Measurements from ENCODE around the gene SLC51B.
"Not testable (repeated sequence)": the region's sequence is repeated elsewhere in the genome, so short reads cannot be mapped to it uniquely, and the experiment has no call there.

Gene SLC51B

DNA sequence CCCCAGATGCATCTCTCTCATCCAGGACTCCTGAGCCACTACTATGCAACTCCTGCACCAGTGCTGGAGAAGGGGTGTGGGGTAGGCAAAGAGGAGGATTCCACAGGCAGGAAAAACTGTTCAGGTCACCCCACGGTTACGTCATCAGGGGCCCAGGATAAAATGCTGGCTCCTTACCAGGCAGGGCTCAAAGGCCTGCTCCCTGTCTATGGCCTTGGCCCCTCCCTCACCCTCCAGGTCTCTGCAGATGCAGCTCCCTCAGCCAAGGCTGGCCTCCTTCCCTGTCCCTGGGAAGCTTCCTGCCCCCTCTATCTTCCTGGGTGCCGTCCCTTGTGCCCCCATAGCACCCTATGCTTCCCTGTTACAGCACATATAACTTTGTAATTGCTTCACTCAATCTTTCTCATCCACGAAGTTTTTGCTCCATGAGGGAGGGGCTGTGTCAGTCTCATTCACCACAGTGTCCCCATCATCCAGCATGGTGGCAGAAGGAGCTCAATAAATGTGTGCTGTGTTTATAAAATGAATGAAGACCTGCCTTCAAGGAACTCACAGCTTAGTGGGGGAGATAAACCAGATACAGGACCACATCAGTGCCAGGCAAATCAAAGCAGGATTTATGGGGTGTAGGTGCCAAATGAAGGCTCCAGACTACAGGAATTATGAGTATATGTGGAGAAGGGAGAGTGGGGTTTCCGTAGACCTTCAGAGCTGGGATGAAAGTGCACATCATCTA, 50.0 kb downstream of the SLC51B start:
- Histone ChIP-seq H3K4me3 (ENCODE audit: low read depth in 1 of 5, low read length in 5 of 5) (no peak overlapping the region), H3K36me3 (ENCODE audit: control insufficient read depth in 5 of 5, insufficient read depth in 5 of 5, low read length in 5 of 5) (peaks cover 8 to 42% (median 34%) of the 10 kb centered on the region in 5 donors), H3K9me3 (ENCODE audit: control insufficient read depth in 5 of 5, low read length in 5 of 5) (no peaks in the 10 kb centered on the region), H3K9ac (ENCODE audit: low read length in 5 of 5) (no peak overlapping the region), H3K27ac (ENCODE audit: low read depth, low read length) (no peak overlapping the region), H3K27me3 (ENCODE audit: control insufficient read depth in 5 of 5, insufficient read depth in 4 of 5, low read length in 5 of 5) (no peaks in the 10 kb centered on the region), H3K4me1 (ENCODE audit: control insufficient read depth in 5 of 5, insufficient read depth in 5 of 5, low read length in 5 of 5) (peaks cover 2 to 14% (median 11%) of the 10 kb centered on the region in 5 donors)

DNA sequence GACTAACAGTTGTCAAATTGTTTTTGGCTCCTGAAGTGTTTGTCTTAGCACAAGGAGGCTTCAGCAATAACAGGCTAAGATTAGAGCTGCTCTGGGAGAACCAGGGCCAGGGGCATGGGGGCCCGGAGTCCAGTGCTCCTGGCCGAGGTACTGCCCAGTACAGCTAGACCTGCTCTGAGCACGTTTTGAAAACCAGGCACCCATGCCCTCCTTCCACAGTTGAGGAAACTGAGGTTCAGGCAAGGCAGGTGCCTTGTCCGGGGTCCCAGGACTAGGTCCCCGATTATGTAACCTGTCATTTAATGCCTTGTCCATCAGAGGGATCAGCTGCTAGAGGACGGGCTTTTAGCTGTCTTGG, 50.5 kb downstream of the SLC51B start:
- H3K9me3 ChIP-seq (ENCODE audit: control insufficient read depth in 5 of 5, low read length in 5 of 5), result no peaks in the 10 kb centered on the region
- no peak overlapping the region for H3K4me3 ChIP-seq (ENCODE audit: low read depth in 1 of 5, low read length in 5 of 5)
- peaks cover 2 to 14% (median 11%) of the 10 kb centered on the region in 5 donors for H3K4me1 ChIP-seq (ENCODE audit: control insufficient read depth in 5 of 5, insufficient read depth in 5 of 5, low read length in 5 of 5)
- H3K27ac ChIP-seq (ENCODE audit: low read depth, low read length), result no peak overlapping the region
- H3K27me3 ChIP-seq (ENCODE audit: control insufficient read depth in 5 of 5, insufficient read depth in 4 of 5, low read length in 5 of 5), result no peaks in the 10 kb centered on the region
- no peak overlapping the region for H3K9ac ChIP-seq (ENCODE audit: low read length in 5 of 5)
- peaks cover 8 to 47% (median 38%) of the 10 kb centered on the region in 5 donors for H3K36me3 ChIP-seq (ENCODE audit: control insufficient read depth in 5 of 5, insufficient read depth in 5 of 5, low read length in 5 of 5)

DNA sequence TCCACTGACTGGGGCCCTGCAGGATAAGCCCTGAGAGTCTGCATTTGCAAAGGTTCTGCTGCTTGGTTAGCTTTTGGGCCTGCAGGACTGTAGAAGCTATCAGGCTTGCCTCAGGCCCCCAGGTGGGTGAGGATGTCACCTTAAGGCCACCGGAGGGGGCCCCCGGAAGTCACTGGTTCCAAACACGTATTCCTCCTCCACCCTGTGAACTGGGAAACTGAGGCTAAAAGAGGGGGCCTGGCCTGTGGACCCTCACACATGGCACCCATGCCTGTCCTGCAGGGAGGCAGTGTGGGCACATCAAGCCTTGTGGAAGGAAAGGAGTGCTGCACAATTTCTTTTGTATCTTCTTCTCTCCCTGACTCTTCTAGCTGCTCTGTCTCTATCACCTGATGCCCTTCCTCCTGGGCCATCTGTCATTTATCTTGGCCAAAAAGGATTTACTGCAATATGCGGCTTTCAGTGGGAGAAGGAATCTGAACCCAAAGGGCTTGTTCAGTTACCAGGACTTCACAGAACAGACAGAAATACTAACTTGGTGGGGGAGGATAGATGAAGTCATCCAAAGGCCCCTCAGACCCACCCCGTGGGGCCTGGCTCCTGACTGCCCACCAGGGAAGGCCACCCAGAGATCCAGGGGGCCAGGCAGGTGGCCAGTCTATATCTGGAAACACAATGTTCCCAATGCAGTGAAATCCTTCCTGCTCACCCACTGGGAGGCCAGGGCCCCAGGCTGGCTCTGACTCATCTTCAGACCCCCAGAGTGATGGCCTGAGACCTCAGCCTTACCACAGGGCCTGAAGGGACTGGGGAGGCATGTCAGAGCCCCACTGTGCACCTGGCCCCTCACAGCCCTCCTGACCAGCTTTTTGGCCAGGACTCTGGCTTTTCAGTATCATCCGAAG, 51.5 kb downstream of the SLC51B start:
- peaks cover 8 to 53% (median 44%) of the 10 kb centered on the region in 5 donors for H3K36me3 ChIP-seq (ENCODE audit: control insufficient read depth in 5 of 5, insufficient read depth in 5 of 5, low read length in 5 of 5)
- no peaks in the 10 kb centered on the region for H3K27me3 ChIP-seq (ENCODE audit: control insufficient read depth in 5 of 5, insufficient read depth in 4 of 5, low read length in 5 of 5)
- H3K4me3 ChIP-seq (ENCODE audit: low read depth in 1 of 5, low read length in 5 of 5), result no peak overlapping the region
- no peak overlapping the region for H3K9ac ChIP-seq (ENCODE audit: low read length in 5 of 5)
- H3K9me3 ChIP-seq (ENCODE audit: control insufficient read depth in 5 of 5, low read length in 5 of 5), result no peaks in the 10 kb centered on the region
- H3K4me1 ChIP-seq (ENCODE audit: control insufficient read depth in 5 of 5, insufficient read depth in 5 of 5, low read length in 5 of 5), result peaks cover under 1 to 13% (median 9%) of the 10 kb centered on the region in 5 donors
- H3K27ac ChIP-seq (ENCODE audit: low read depth, low read length), result no peak overlapping the region

DNA sequence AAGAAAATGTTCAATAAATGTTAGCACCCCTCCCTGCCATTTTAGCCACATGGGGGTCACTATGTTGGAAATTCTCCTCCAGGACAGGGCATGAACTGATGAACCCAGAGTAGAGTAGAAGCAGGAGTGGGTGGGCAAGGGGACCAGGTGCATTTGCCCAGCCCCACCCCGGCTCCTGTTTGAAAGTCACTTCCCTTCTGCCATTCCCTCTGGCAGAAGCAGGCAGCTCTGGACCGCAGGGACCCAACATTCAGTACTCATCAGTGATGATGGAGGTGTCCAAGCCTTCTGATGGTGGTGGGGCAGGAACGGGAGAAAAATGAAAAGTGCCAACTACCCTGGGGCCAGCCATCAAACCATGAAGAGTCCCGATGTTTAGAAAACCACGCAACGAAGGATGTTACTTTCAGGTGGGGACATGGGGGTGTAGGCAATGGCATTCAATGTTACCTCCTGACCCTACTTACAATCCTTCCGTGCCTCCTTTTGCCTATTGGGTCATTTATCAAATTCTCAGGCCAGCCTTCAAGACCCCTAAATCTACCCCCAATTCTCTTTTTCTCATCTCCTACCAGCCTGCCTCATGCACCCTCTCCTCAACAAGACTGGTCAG, 52.6 kb downstream of the SLC51B start:
- peaks cover 8 to 58% (median 47%) of the 10 kb centered on the region in 5 donors for H3K36me3 ChIP-seq (ENCODE audit: control insufficient read depth in 5 of 5, insufficient read depth in 5 of 5, low read length in 5 of 5)
- peaks cover 0 to 5% (median 0%) of the 10 kb centered on the region in 5 donors for H3K4me1 ChIP-seq (ENCODE audit: control insufficient read depth in 5 of 5, insufficient read depth in 5 of 5, low read length in 5 of 5)
- H3K4me3 ChIP-seq (ENCODE audit: low read depth in 1 of 5, low read length in 5 of 5), result no peak overlapping the region
- H3K9me3 ChIP-seq (ENCODE audit: control insufficient read depth in 5 of 5, low read length in 5 of 5), result no peaks in the 10 kb centered on the region
- H3K27ac ChIP-seq (ENCODE audit: low read depth, low read length), result no peak overlapping the region
- no peaks in the 10 kb centered on the region for H3K27me3 ChIP-seq (ENCODE audit: control insufficient read depth in 5 of 5, insufficient read depth in 4 of 5, low read length in 5 of 5)
- H3K9ac ChIP-seq (ENCODE audit: low read length in 5 of 5), result no peak overlapping the region

- peaks cover 0 to 5% (median 0%) of the 10 kb centered on the region in 5 donors for H3K4me1 ChIP-seq (ENCODE audit: control insufficient read depth in 5 of 5, insufficient read depth in 5 of 5, low read length in 5 of 5)
- no peak overlapping the region for H3K4me3 ChIP-seq (ENCODE audit: low read depth in 1 of 5, low read length in 5 of 5)
- H3K9me3 ChIP-seq (ENCODE audit: control insufficient read depth in 5 of 5, low read length in 5 of 5), result no peaks in the 10 kb centered on the region
- peaks cover 8 to 60% (median 47%) of the 10 kb centered on the region in 5 donors for H3K36me3 ChIP-seq (ENCODE audit: control insufficient read depth in 5 of 5, insufficient read depth in 5 of 5, low read length in 5 of 5)
- no peak overlapping the region for H3K27ac ChIP-seq (ENCODE audit: low read depth, low read length)
- no peak overlapping the region for H3K9ac ChIP-seq (ENCODE audit: low read length in 5 of 5)
- H3K27me3 ChIP-seq (ENCODE audit: control insufficient read depth in 5 of 5, insufficient read depth in 4 of 5, low read length in 5 of 5), result no peaks in the 10 kb centered on the region
These were observed 54.1 kb downstream of the SLC51B start for GRCh38 chr15:65099336-65099735.

DNA sequence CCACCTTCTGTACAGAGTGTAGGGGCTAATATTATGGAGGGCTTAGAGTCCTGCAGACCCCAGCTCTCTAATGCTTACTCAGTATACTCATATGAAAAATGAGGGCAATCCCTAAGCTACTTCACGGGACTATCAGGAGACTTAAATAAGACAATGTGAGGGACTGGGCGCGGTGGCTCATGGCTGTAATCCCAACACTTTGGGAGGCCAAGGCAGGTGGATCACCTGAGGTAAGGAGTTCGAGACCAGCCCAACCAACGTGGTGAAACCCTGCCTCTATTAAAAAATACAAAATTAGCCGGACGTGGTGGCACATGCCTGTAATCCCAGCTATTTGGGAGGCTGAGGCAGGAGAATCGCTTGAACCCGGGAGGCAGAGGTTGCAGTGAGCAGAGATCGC, 54.6 kb downstream of the SLC51B start:
- H3K9ac ChIP-seq (ENCODE audit: low read length in 5 of 5); H3K27me3 ChIP-seq (ENCODE audit: control insufficient read depth in 5 of 5, insufficient read depth in 4 of 5, low read length in 5 of 5); H3K4me1 ChIP-seq (ENCODE audit: control insufficient read depth in 5 of 5, insufficient read depth in 5 of 5, low read length in 5 of 5); H3K4me3 ChIP-seq (ENCODE audit: low read depth in 1 of 5, low read length in 5 of 5); H3K27ac ChIP-seq (ENCODE audit: low read depth, low read length); H3K9me3 ChIP-seq (ENCODE audit: control insufficient read depth in 5 of 5, low read length in 5 of 5): not testable (repeated sequence)
- H3K36me3 ChIP-seq (ENCODE audit: control insufficient read depth in 5 of 5, insufficient read depth in 5 of 5, low read length in 5 of 5), result peaks cover 8 to 62% (median 47%) of the 10 kb centered on the region in 5 donors

- H3K27me3 ChIP-seq (ENCODE audit: control insufficient read depth in 5 of 5, insufficient read depth in 4 of 5, low read length in 5 of 5), result no peaks in the 10 kb centered on the region
- H3K9ac ChIP-seq (ENCODE audit: low read length in 5 of 5), result no peak overlapping the region
- H3K4me1 ChIP-seq (ENCODE audit: control insufficient read depth in 5 of 5, insufficient read depth in 5 of 5, low read length in 5 of 5), result peaks cover 0 to 5% (median 0%) of the 10 kb centered on the region in 5 donors
- H3K9me3 ChIP-seq (ENCODE audit: control insufficient read depth in 5 of 5, low read length in 5 of 5), result no peaks in the 10 kb centered on the region
- H3K4me3 ChIP-seq (ENCODE audit: low read depth in 1 of 5, low read length in 5 of 5), result no peak overlapping the region
- H3K27ac ChIP-seq (ENCODE audit: low read depth, low read length), result no peak overlapping the region
- H3K36me3 ChIP-seq (ENCODE audit: control insufficient read depth in 5 of 5, insufficient read depth in 5 of 5, low read length in 5 of 5), result peaks cover 8 to 68% (median 53%) of the 10 kb centered on the region in 5 donors
These were observed 55.3 kb downstream of the SLC51B start for GRCh38 chr15:65100442-65100841.

DNA sequence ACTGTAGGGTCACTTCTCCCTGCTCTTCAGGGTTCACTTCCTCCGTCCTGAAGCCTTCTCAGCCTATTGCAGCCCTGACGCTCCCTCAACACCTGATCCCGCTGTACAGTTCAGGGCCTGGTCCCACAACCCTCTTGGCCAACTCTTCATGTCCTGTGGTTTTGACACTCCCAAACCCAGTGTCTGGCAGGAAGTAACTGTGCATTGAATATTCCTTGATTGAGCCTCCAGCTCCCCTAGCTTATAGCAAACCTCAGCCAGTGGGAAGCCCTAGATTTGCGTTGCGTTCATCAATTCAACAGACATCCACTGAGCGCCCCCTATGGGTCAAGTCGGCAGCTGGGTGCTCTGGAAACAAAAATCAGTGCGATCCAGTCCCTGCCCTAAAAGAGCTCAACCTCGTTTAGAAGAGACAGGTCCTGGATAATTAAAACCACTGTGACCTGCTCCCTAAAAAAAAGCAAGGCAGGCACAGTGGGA, 56.3 kb downstream of the SLC51B start:
- Histone ChIP-seq H3K9me3 (ENCODE audit: control insufficient read depth in 5 of 5, low read length in 5 of 5) (no peaks in the 10 kb centered on the region), H3K27ac (ENCODE audit: low read depth, low read length) (no peak overlapping the region), H3K4me1 (ENCODE audit: control insufficient read depth in 5 of 5, insufficient read depth in 5 of 5, low read length in 5 of 5) (peaks cover 0 to 5% (median 0%) of the 10 kb centered on the region in 5 donors), H3K9ac (ENCODE audit: low read length in 5 of 5) (no peak overlapping the region), H3K27me3 (ENCODE audit: control insufficient read depth in 5 of 5, insufficient read depth in 4 of 5, low read length in 5 of 5) (no peaks in the 10 kb centered on the region), H3K4me3 (ENCODE audit: low read depth in 1 of 5, low read length in 5 of 5) (no peak overlapping the region), H3K36me3 (ENCODE audit: control insufficient read depth in 5 of 5, insufficient read depth in 5 of 5, low read length in 5 of 5) (peaks cover 8 to 78% (median 57%) of the 10 kb centered on the region in 5 donors)

GRCh38 chr15:65101891-65102708, 56.9 kb downstream of the SLC51B start:
- Histone ChIP-seq H3K27me3 (ENCODE audit: control insufficient read depth in 5 of 5, insufficient read depth in 4 of 5, low read length in 5 of 5) (no peaks in the 10 kb centered on the region), H3K36me3 (ENCODE audit: control insufficient read depth in 5 of 5, insufficient read depth in 5 of 5, low read length in 5 of 5) (peaks cover 8 to 72% (median 55%) of the 10 kb centered on the region in 5 donors), H3K27ac (ENCODE audit: low read depth, low read length) (no peak overlapping the region), H3K9ac (ENCODE audit: low read length in 5 of 5) (no peak overlapping the region), H3K9me3 (ENCODE audit: control insufficient read depth in 5 of 5, low read length in 5 of 5) (no peaks in the 10 kb centered on the region), H3K4me1 (ENCODE audit: control insufficient read depth in 5 of 5, insufficient read depth in 5 of 5, low read length in 5 of 5) (peaks cover 0 to 5% (median 0%) of the 10 kb centered on the region in 5 donors), H3K4me3 (ENCODE audit: low read depth in 1 of 5, low read length in 5 of 5) (no peak overlapping the region)
